LNCAP (cell line): ENCODE data around the gene SPOCD1.

ENCODE experiments used
- CTCF ChIP-seq: fragments of 450-650 bp; IDR thresholded peaks from 2 replicates; pipeline ENCODE4 v1.5.1; 2017; ENCODE audit warnings: mild to moderate bottlenecking

SPOCD1 gene

DNA sequence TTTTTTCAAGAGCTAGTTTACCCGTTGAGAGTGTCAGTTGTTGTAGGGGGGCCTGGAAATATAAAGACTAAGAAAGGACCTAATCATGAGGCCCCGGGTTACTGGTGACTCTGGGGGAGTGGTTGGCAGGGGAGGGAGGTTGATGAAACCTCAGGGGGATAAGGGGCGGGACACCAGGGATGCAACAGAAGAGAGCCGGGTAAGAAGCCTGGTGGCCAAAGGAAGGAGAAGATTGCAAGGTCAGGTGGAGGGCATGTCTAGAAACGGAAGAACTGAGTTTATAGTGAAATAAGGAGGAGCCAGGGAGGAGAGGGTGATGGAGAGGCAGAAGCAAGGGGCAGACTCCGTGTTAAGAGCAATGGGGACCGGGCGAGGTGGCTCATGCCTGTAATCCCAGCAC is 12.5 kb upstream of the SPOCD1 start:
- no peak for TF ChIP-seq CTCF

DNA sequence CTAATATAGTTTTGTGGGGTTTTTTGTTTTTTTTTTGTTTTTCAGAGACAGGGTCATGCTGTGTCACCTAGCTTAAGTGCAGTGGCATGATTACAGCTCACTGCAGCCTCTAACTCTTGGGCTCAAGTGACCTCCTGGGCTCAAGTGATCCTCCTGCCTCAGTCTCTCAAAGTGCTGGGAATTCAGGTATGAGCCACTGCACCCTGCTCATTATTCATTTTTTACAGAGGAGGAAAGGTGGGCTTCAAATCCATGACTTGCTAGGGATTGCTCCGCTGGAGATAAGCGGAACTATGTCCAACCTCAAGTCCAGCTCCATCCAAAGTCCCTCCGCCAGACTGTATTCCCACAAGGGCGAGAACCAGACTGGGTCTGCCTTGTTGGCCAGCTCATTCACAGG is 8.0 kb upstream of the SPOCD1 start:
- no peak for TF ChIP-seq CTCF

GRCh38 chr1:31822766-31823165 is 6.9 kb upstream of the SPOCD1 start:
- no peak for TF ChIP-seq CTCF

DNA sequence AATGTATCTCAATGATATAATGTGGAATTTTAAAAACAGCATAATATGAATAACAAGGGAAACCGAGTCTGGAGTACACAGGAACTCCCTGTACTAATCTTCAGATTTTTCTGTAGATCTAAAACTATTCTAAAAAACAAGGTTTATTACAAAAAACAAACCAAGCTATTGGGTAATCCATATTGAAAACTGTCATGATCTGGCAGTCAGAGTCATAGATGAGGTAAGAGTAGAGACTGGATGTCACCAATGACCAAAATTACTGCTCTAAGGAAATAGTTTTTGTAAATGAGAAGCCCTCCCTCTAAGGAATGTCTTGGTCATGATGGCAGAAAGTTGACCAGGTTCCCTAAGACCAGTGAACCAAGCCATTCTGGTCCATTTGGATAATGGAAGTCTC is 2.4 kb upstream of the SPOCD1 start:
- no peak for TF ChIP-seq CTCF

DNA sequence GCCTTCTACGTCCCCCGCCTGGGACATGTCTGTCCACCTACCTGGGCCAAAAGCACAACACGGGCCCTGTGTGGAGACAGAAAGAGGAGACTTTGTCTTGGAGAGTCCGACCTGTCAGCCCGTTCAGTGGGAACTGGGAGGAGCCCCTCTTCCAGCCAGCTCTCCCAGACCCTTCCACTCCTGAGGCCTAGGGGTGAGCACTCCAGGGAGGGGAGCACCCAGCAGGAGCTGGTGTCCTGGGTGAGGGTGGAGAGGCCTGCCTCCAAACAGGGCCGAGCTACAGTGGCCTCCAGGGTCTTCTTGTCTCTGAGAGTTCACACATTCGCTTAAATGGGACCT is 546 bp downstream of the SPOCD1 start:
- no peak for TF ChIP-seq CTCF

DNA sequence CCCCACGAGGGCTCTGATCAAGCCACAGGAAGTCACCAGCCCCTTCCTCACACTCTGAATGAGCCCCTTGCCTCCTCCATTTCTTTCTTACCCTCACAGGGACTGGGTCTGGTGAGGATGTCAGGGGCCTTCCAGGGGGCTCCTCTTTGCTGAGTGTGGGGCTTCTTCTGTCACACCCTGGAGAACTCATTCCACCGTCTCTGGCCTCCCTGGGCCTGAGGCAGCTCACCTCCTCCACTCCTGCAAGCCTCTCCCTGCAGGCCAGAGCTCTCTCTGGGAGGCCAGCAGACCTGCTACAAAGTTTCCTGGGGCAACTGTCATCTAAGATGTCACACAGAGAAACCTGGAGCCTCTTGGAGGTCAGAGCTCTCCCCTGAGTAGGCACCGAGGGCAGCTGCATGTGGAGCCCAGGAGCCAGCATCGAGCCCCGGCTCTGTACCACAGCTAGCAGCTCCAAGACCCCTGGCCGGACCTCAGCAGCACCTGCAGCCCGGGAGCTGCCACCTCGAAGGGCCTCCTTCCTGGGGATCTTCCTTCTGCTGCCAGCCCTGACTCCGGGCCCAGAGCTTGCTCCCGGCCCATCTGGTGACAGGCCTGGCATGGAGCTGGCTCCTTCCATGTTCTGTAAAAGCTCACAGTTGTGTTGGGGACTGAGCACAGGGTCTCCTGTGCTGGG is 1.1 kb downstream of the SPOCD1 start:
- TF ChIP-seq CTCF = no peak

DNA sequence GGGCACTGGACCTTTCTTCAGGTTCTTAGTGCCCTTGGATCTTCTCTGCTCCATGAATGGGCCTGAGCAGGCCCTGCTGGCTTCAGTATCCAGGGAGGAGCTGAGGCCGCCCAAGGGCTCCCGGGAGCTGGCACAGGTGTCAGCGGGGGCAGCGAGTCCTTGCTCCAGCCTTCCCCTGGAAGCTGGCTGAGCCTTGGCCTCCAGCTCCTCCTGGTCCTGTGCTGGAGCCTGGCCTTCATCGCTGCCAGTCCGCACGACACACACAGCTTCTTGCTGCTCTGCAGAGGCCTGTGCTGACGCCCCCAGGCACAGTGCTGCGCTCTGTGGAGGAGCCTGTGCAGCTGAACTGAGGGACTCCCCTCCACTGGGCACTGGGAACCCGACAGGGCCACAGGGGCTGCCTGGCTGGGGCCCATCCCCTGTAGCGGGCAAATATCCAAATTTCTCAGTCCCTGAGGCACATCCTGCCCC is 1.7 kb downstream of the SPOCD1 start:
- no peak for TF ChIP-seq CTCF
